T-helper 1 cell treated with Interleukin-12 subunit alpha and Interleukin-12 subunit beta and Interleukin-4 antibody, amounts not matched to agents 30 ng/mL and 1 ng/mL, for 36 hours (primary cell): ENCODE data around the gene C15orf61. TPM values are rescaled to one million over a fixed set of nuclear protein-coding genes. Genes with fewer than 3 reads are reported as not detected.

ENCODE experiments used
- total RNA-seq: library from RNA; stranded (reverse); gene quantifications from 2 replicates; pipeline ENCODE4 v1.2.3, GENCODE V29; 2022

C15orf61 gene
- total RNA-seq, 1 donor from 2014 or later = 4.1 TPM

Other genes starting within 250 kb of the C15orf61 start
- 20.4 and 21.2 TPM in 2 replicates for gene MAP2K5, start 21.6 kb downstream of the C15orf61 start, total RNA-seq